GM19372 (cell line): ENCODE data around the gene MTIF2.
"Not testable (repeated sequence)": the region's sequence is repeated elsewhere in the genome, so short reads cannot be mapped to it uniquely, and the experiment has no call there.

Experiments used
- ATAC-seq: cut with Tn5 transposase; IDR thresholded peaks from one replicate; pipeline ENCODE4 v1.9.1; 2021; ENCODE audit warnings: mild to moderate bottlenecking, low read depth, moderate library complexity; ENCODE audit not compliant: unreplicated experiment

The MTIF2 gene

GRCh38 chr2:55245411-55245810 lies 23.6 kb downstream of the MTIF2 start:
- ATAC-seq: no peak

- ATAC-seq: no peak
Measured at GRCh38 chr2:55242617-55243016, 26.4 kb downstream of the MTIF2 start.

GRCh38 chr2:55241582-55241981 lies 27.4 kb downstream of the MTIF2 start:
- ATAC-seq: not testable (repeated sequence)

GRCh38 chr2:55239656-55240222 lies 29.3 kb downstream of the MTIF2 start:
- no peak for ATAC-seq

- ATAC-seq: no peak
Measured at GRCh38 chr2:55236992-55237543, 32.0 kb downstream of the MTIF2 start.

- no peak for ATAC-seq
Measured at GRCh38 chr2:55235724-55236538, 33.1 kb downstream of the MTIF2 start.

- no peak for ATAC-seq
Measured at GRCh38 chr2:55233658-55233940, 35.4 kb downstream of the MTIF2 start.

GRCh38 chr2:55232863-55233657 lies 36.0 kb downstream of the MTIF2 start:
- ATAC-seq: no peak

- peak; percentile 84 for ATAC-seq
Measured at GRCh38 chr2:55232084-55232862, 36.8 kb downstream of the MTIF2 start, which contains the start of the genes CLHC1 and RPS27A. Gene CLHC1, minus strand, starts transcription at chr2:55232293. Its CDS starts 9,882 bp downstream, at chr2:55222411. Gene RPS27A, plus strand, starts transcription at chr2:55232688. Its CDS starts 137 bp downstream, at chr2:55232825.

GRCh38 chr2:55231546-55232083 lies 37.4 kb downstream of the MTIF2 start:
- ATAC-seq: no peak

GRCh38 chr2:55230551-55230950 lies 38.5 kb downstream of the MTIF2 start:
- no peak for ATAC-seq

- no peak for ATAC-seq
Measured at GRCh38 chr2:55229221-55229620, 39.8 kb downstream of the MTIF2 start.

- ATAC-seq: no peak
Measured at GRCh38 chr2:55228226-55228563, 40.8 kb downstream of the MTIF2 start.

- ATAC-seq: not testable (repeated sequence)
Measured at GRCh38 chr2:55227437-55228225, 41.4 kb downstream of the MTIF2 start.

GRCh38 chr2:55225481-55226020 lies 43.5 kb downstream of the MTIF2 start:
- no peak for ATAC-seq

- no peak for ATAC-seq
Measured at GRCh38 chr2:55224761-55225261, 44.2 kb downstream of the MTIF2 start.

GRCh38 chr2:55223958-55224760 lies 44.9 kb downstream of the MTIF2 start:
- ATAC-seq: no peak

GRCh38 chr2:55213822-55214221 lies 55.2 kb downstream of the MTIF2 start:
- no peak for ATAC-seq
